SK-MEL-5 (cell line): ENCODE data around the gene MLPH. TPM values are rescaled to one million over a fixed set of nuclear protein-coding genes. Genes with fewer than 3 reads are reported as not detected.

Source experiments
- DNase-seq: peaks from one replicate; pipeline ENCODE4 v3.0.0-alpha.2; 2016; ENCODE audit warnings: low read depth, low spot score
- in situ Hi-C: cut with HindIII; loops from 2 replicates; pipeline ENCODE4 v1.10.0; 2016; ENCODE audit warnings: low sequenced_read_pairs, high pct_unique_total_duplicates, low pct_unique_long_range_greater_than_20kb
- total RNA-seq: library from RNA; depleted of rRNA; stranded (reverse); fragments of >200 nt; shearing (Covaris generic); gene quantifications from 2 replicates; pipeline ENCODE4 v1.2.3, GENCODE V29; 2014

MLPH gene
- total RNA-seq, 1 experiment from 2014 or later: 92.8 TPM

- in situ Hi-C loops: no loop called here
- no peak for DNase-seq
Observed at GRCh38 chr2:237472909-237473877, 13.9 kb upstream of the MLPH start.

- no peak for DNase-seq
- in situ Hi-C loops: no loop called here
Observed at GRCh38 chr2:237473878-237474441, 13.1 kb upstream of the MLPH start.

GRCh38 chr2:237474442-237474911 is 12.6 kb upstream of the MLPH start:
- no peak for DNase-seq

GRCh38 chr2:237474931-237475703 is 11.9 kb upstream of the MLPH start:
- in situ Hi-C loops: no loop called here
- peak; percentile 65 for DNase-seq

More at GRCh38 chr2:237474442-237474911, 12.6 kb upstream of the MLPH start:
- in situ Hi-C loops: no loop called here

- in situ Hi-C loops: no loop called here
- no peak for DNase-seq
Observed at GRCh38 chr2:237475704-237476141, 11.3 kb upstream of the MLPH start.

GRCh38 chr2:237478095-237478494 is 9.0 kb upstream of the MLPH start:
- in situ Hi-C loops: no loop called here
- DNase-seq: no peak

- DNase-seq: no peak
- in situ Hi-C loops: no loop called here
Observed at GRCh38 chr2:237478979-237479378, 8.1 kb upstream of the MLPH start.

- DNase-seq: no peak
- in situ Hi-C loops: no loop called here
Observed at GRCh38 chr2:237479747-237480146, 7.3 kb upstream of the MLPH start.

- no peak for DNase-seq
- in situ Hi-C loops: no loop called here
Observed at GRCh38 chr2:237480556-237480955, 6.5 kb upstream of the MLPH start.

GRCh38 chr2:237480988-237481525 is 6.0 kb upstream of the MLPH start:
- in situ Hi-C loops: no loop called here
- DNase-seq: no peak

- in situ Hi-C loops: no loop called here
- peak; percentile 97 for DNase-seq
Observed at GRCh38 chr2:237482485-237482884, 4.6 kb upstream of the MLPH start.

GRCh38 chr2:237483018-237483731 is 3.9 kb upstream of the MLPH start:
- in situ Hi-C loops: no loop called here
- peak; percentile 89 for DNase-seq

- peak; percentile 40 for DNase-seq
- in situ Hi-C loops: no loop called here
Observed at GRCh38 chr2:237485304-237485703, 1.7 kb upstream of the MLPH start.

- in situ Hi-C loops: no loop called here
- no peak for DNase-seq
Observed at GRCh38 chr2:237485844-237486243, 1.2 kb upstream of the MLPH start.

- no peak for DNase-seq
Observed at GRCh38 chr2:237486334-237486818, 675 bp upstream of the MLPH start.

GRCh38 chr2:237487496-237487895 is 445 bp downstream of the MLPH start:
- no peak for DNase-seq
- in situ Hi-C loops: no loop called here

More at GRCh38 chr2:237486334-237486818, 675 bp upstream of the MLPH start:
- in situ Hi-C loops: no loop called here

- no peak for DNase-seq
- in situ Hi-C loops: no loop called here
Observed at GRCh38 chr2:237488295-237488694, 1.2 kb downstream of the MLPH start.
